Cortex of kidney (tissue), 1 donor: Measurements from ENCODE around the gene STAT1.
"Not testable (repeated sequence)": the region's sequence is repeated elsewhere in the genome, so short reads cannot be mapped to it uniquely, and the experiment has no call there.

Experiments used
- DNase-seq: peaks from one replicate; lab custom pipeline; 2025; lab: John Stamatoyannopoulos, UW

STAT1 gene

GRCh38 chr2:190981733-190982132 lies 32.2 kb downstream of the STAT1 start:
- DNase-seq = no peak

- DNase-seq = no peak
Measured at GRCh38 chr2:190981333-190981732, 32.6 kb downstream of the STAT1 start.

- no peak for DNase-seq
Measured at GRCh38 chr2:190980630-190981209, 33.3 kb downstream of the STAT1 start.

- DNase-seq = no peak
Measured at GRCh38 chr2:190979906-190980629, 33.9 kb downstream of the STAT1 start.

GRCh38 chr2:190978389-190979053 lies 35.5 kb downstream of the STAT1 start:
- no peak for DNase-seq

- DNase-seq = no peak
Measured at GRCh38 chr2:190977505-190977904, 36.5 kb downstream of the STAT1 start.

GRCh38 chr2:190976521-190976920 lies 37.5 kb downstream of the STAT1 start:
- DNase-seq = no peak

GRCh38 chr2:190974629-190975361 lies 39.2 kb downstream of the STAT1 start:
- DNase-seq = peak; percentile 8

- DNase-seq = no peak
Measured at GRCh38 chr2:190973726-190974628, 40.0 kb downstream of the STAT1 start.

GRCh38 chr2:190973262-190973661 lies 40.7 kb downstream of the STAT1 start:
- no peak for DNase-seq

GRCh38 chr2:190972846-190973245 lies 41.1 kb downstream of the STAT1 start:
- DNase-seq = no peak

GRCh38 chr2:190972213-190972612 lies 41.8 kb downstream of the STAT1 start:
- no peak for DNase-seq

GRCh38 chr2:190970873-190971506 lies 43.0 kb downstream of the STAT1 start:
- DNase-seq = no peak

- no peak for DNase-seq
Measured at GRCh38 chr2:190970160-190970559, 43.8 kb downstream of the STAT1 start.

GRCh38 chr2:190968522-190968921 lies 45.4 kb downstream of the STAT1 start:
- no peak for DNase-seq

- DNase-seq = no peak
Measured at GRCh38 chr2:190965580-190966222, 48.3 kb downstream of the STAT1 start.

- DNase-seq = no peak
Measured at GRCh38 chr2:190964170-190964795, 49.7 kb downstream of the STAT1 start.

- DNase-seq = no peak
Measured at GRCh38 chr2:190963088-190963487, 50.9 kb downstream of the STAT1 start.

- no peak for DNase-seq
Measured at GRCh38 chr2:190961918-190962487, 52.0 kb downstream of the STAT1 start.

- not testable (repeated sequence) for DNase-seq
Measured at GRCh38 chr2:190961117-190961516, 52.9 kb downstream of the STAT1 start.
